Astrocyte (in vitro differentiated cells and primary cell): Measurements from ENCODE around the gene GLRA3. TPM values are rescaled to one million over a fixed set of nuclear protein-coding genes. Genes with fewer than 3 reads are reported as not detected.

Experiments
- DNase-seq: peaks from one replicate; pipeline ENCODE4 v3.0.0-alpha.2; 2010; ENCODE audit warnings: low read depth
- FAIRE-seq: peaks from 2 replicates; lab custom pipeline; 2011; peaks lifted over from hg19 to GRCh38; lab: Jason Lieb, UNC
- H2AFZ ChIP-seq: 2 replicates; pipeline ENCODE4 v1.6.0; 2012; ENCODE audit warnings: low read depth, low read length, inconsistent platforms
- H3K27ac ChIP-seq: 2 replicates; pipeline ENCODE4 v1.5.1; 2011; ENCODE audit warnings: low read depth, low read length, inconsistent platforms
- H3K27me3 ChIP-seq: 2 replicates; pipeline ENCODE4 v1.6.0; 2011; ENCODE audit warnings: low read length, inconsistent platforms; ENCODE audit not compliant: insufficient read depth
- H3K36me3 ChIP-seq: 2 replicates; pipeline ENCODE4 v1.5.1; 2011; ENCODE audit warnings: low read length, inconsistent platforms; ENCODE audit not compliant: insufficient read depth
- H3K4me1 ChIP-seq: 2 replicates; pipeline ENCODE4 v1.5.1; 2011; ENCODE audit warnings: low read length, inconsistent platforms; ENCODE audit not compliant: insufficient read depth
- H3K4me2 ChIP-seq: 2 replicates; pipeline ENCODE4 v1.6.0; 2012; ENCODE audit warnings: low read length, inconsistent platforms
- H3K4me3 ChIP-seq: 2 replicates; pipeline ENCODE4 v1.5.1; 2011; ENCODE audit warnings: low read depth, mild to moderate bottlenecking, low read length, inconsistent platforms; ENCODE audit not compliant: insufficient read depth
- H3K79me2 ChIP-seq: 2 replicates; pipeline ENCODE4 v1.6.0; 2012; ENCODE audit warnings: mild to moderate bottlenecking, low read length, inconsistent platforms; ENCODE audit not compliant: insufficient read depth
- H3K9ac ChIP-seq: 2 replicates; pipeline ENCODE4 v1.6.0; 2012; ENCODE audit warnings: mild to moderate bottlenecking, low read length, inconsistent platforms
- H3K9me3 ChIP-seq: 2 replicates; pipeline ENCODE4 v1.5.1; 2012; ENCODE audit warnings: low read depth, mild to moderate bottlenecking, low read length, inconsistent platforms; ENCODE audit not compliant: insufficient read depth
- H4K20me1 ChIP-seq: 2 replicates; pipeline ENCODE4 v1.6.0; 2012; ENCODE audit warnings: low read length, inconsistent platforms; ENCODE audit not compliant: insufficient read depth
- H3K27ac Mint-ChIP-seq: one replicate; pipeline ENCODE4 v1.8.0; 2021; ENCODE audit warnings: mild to moderate bottlenecking, mixed read lengths; ENCODE audit not compliant: unreplicated experiment
- H3K27me3 Mint-ChIP-seq: one replicate; pipeline ENCODE4 v1.8.0; 2021; ENCODE audit warnings: low read depth, mixed read lengths; ENCODE audit not compliant: unreplicated experiment
- H3K36me3 Mint-ChIP-seq: one replicate; pipeline ENCODE4 v1.8.0; 2021; ENCODE audit warnings: low read depth, mixed read lengths; ENCODE audit not compliant: unreplicated experiment
- H3K4me1 Mint-ChIP-seq: one replicate; pipeline ENCODE4 v1.8.0; 2021; ENCODE audit warnings: low read depth, mixed read lengths; ENCODE audit not compliant: unreplicated experiment
- H3K4me3 Mint-ChIP-seq: one replicate; pipeline ENCODE4 v1.8.0; 2021; ENCODE audit warnings: mild to moderate bottlenecking, moderate library complexity, mixed read lengths; ENCODE audit not compliant: unreplicated experiment
- H3K9me3 Mint-ChIP-seq: one replicate; pipeline ENCODE4 v1.8.0; 2021; ENCODE audit warnings: mild to moderate bottlenecking, mixed read lengths; ENCODE audit not compliant: unreplicated experiment
- CTCF ChIP-seq: IDR thresholded peaks from 2 replicates; pipeline ENCODE4 v1.5.1; 2011; ENCODE audit warnings: low read depth, mild to moderate bottlenecking, inconsistent platforms, low read length, moderate library complexity; ENCODE audit not compliant: insufficient read depth
- EZH2 ChIP-seq: IDR thresholded peaks from 2 replicates; pipeline ENCODE4 v1.6.1; 2012; ENCODE audit warnings: mild to moderate bottlenecking, low read length, inconsistent platforms; ENCODE audit not compliant: insufficient read depth
- total RNA-seq: library from RNA; stranded (reverse); gene quantifications from 2 replicates; pipeline ENCODE4 v1.2.1, GENCODE V29; 2021

The GLRA3 gene
- total RNA-seq, 1 donor from 2014 or later = not detected

GRCh38 chr4:174646326-174646725 lies 182.7 kb downstream of the GLRA3 start:
- H3K36me3 Mint-ChIP-seq = no peaks in the 10 kb centered on the region
- Histone ChIP-seq H3K79me2 (no peaks in the 10 kb centered on the region), H2AFZ (no peak overlapping the region), H3K9me3 (no peaks in the 10 kb centered on the region), H3K36me3 (no peaks in the 10 kb centered on the region), H4K20me1 (no peaks in the 10 kb centered on the region), H3K27me3 (no peaks in the 10 kb centered on the region), H3K4me1 (no peaks in the 10 kb centered on the region), H3K27ac (no peak overlapping the region), H3K4me2 (no peak overlapping the region), H3K9ac (no peak overlapping the region), H3K4me3 (no peak overlapping the region)
- TF ChIP-seq EZH2 (no peak), CTCF (no peak)
- no peaks in the 10 kb centered on the region for H3K4me1 Mint-ChIP-seq
- DNase-seq (no peak), FAIRE-seq (no peak)
- no peaks in the 10 kb centered on the region for H3K27me3 Mint-ChIP-seq
- H3K4me3 Mint-ChIP-seq = no peak overlapping the region
- no peaks in the 10 kb centered on the region for H3K9me3 Mint-ChIP-seq
- H3K27ac Mint-ChIP-seq = no peak overlapping the region

- no peak overlapping the region for H3K27ac ChIP-seq
- Mint-ChIP-seq H3K9me3 (no peaks in the 10 kb centered on the region), H3K4me1 (no peaks in the 10 kb centered on the region), H3K27ac (no peak overlapping the region), H3K36me3 (no peaks in the 10 kb centered on the region), H3K4me3 (no peak overlapping the region), H3K27me3 (no peaks in the 10 kb centered on the region)
- H3K9me3 ChIP-seq = no peaks in the 10 kb centered on the region
- H3K4me1 ChIP-seq = no peaks in the 10 kb centered on the region
- no peak overlapping the region for H3K4me2 ChIP-seq
- no peaks in the 10 kb centered on the region for H3K27me3 ChIP-seq
- no peak overlapping the region for H3K9ac ChIP-seq
- TF ChIP-seq EZH2 (no peak), CTCF (no peak)
- H3K36me3 ChIP-seq = no peaks in the 10 kb centered on the region
- H4K20me1 ChIP-seq = no peaks in the 10 kb centered on the region
- no peak overlapping the region for H2AFZ ChIP-seq
- H3K79me2 ChIP-seq = no peaks in the 10 kb centered on the region
- FAIRE-seq (no peak), DNase-seq (no peak)
- no peak overlapping the region for H3K4me3 ChIP-seq
Measured at GRCh38 chr4:174640146-174640545, 188.9 kb downstream of the GLRA3 start.

- FAIRE-seq = no peak
- Histone ChIP-seq H3K27me3 (no peaks in the 10 kb centered on the region), H3K79me2 (no peaks in the 10 kb centered on the region), H4K20me1 (no peaks in the 10 kb centered on the region), H3K27ac (no peak overlapping the region), H3K4me1 (no peaks in the 10 kb centered on the region), H3K9ac (no peak overlapping the region), H3K4me3 (no peak overlapping the region), H2AFZ (no peak overlapping the region), H3K4me2 (no peak overlapping the region), H3K9me3 (no peaks in the 10 kb centered on the region), H3K36me3 (no peaks in the 10 kb centered on the region)
- H3K4me1 Mint-ChIP-seq = no peaks in the 10 kb centered on the region
- no peak for DNase-seq
- H3K4me3 Mint-ChIP-seq = no peak overlapping the region
- no peaks in the 10 kb centered on the region for H3K27me3 Mint-ChIP-seq
- no peak for TF ChIP-seq CTCF
- no peak for TF ChIP-seq EZH2
- no peaks in the 10 kb centered on the region for H3K9me3 Mint-ChIP-seq
- H3K36me3 Mint-ChIP-seq = no peaks in the 10 kb centered on the region
- no peak overlapping the region for H3K27ac Mint-ChIP-seq
Measured at GRCh38 chr4:174635732-174636131, 193.3 kb downstream of the GLRA3 start.
